Naive thymus-derived CD4-positive, alpha-beta T cell (primary cell): ENCODE measurements around the gene SEC14L5. TPM values are rescaled to one million over a fixed set of nuclear protein-coding genes. Genes with fewer than 3 reads are reported as not detected.

Source experiments
- ATAC-seq: fragments of 150-1000 bp; cut with Tn5 transposase; 2 replicates; pipeline ENCODE4 v1.10.0; 2021; ENCODE audit warnings: mild to moderate bottlenecking, moderate library complexity
- CTCF ChIA-PET: fragments of 350-600 bp; sonication (Branson Sonifier 250); formaldehyde crosslinking; loops from one replicate; lab custom pipeline; 2021; ENCODE audit warnings: antibody characterized with exemption; lab: Charles Lee
- POLR2A ChIA-PET: fragments of 350-600 bp; sonication (Branson Sonifier 250); formaldehyde crosslinking; loops from one replicate; lab custom pipeline; 2021; ENCODE audit warnings: antibody characterized with exemption, inconsistent platforms; lab: Charles Lee
- DNase-seq, 9 donors: peaks; one replicate each; pipeline versions ENCODE4 v3.0.0 to v3.0.0-alpha.2; 2020 to 2022; ENCODE audit warnings: mixed read lengths in 1 of 9
- H3K27ac ChIP-seq: one replicate; pipeline ENCODE4 v1.7.0; 2013; ENCODE audit warnings: mild to moderate bottlenecking, low read depth, low read length, moderate library complexity
- H3K27me3 ChIP-seq, 2 donors: one replicate each; pipeline ENCODE4 v1.7.0; 2013; ENCODE audit warnings: low read length in 2 of 2, mild to moderate bottlenecking in 2 of 2, moderate library complexity in 2 of 2; ENCODE audit not compliant: control insufficient read depth in 2 of 2, insufficient read depth in 2 of 2
- H3K36me3 ChIP-seq, 3 experiments: 1 replicate in 2 of 3; 2 replicates in 1 of 3; pipeline ENCODE4 v1.7.0; 2013; ENCODE audit warnings: low read length in 3 of 3, mild to moderate bottlenecking in 3 of 3, moderate library complexity in 1 of 3; ENCODE audit not compliant: insufficient read depth in 3 of 3, control insufficient read depth in 2 of 3
- H3K4me1 ChIP-seq, 2 donors: one replicate each; pipeline ENCODE4 v1.7.0; 2013; ENCODE audit warnings: low read length in 2 of 2, mild to moderate bottlenecking in 2 of 2, moderate library complexity in 1 of 2; ENCODE audit not compliant: control insufficient read depth in 2 of 2, insufficient read depth in 2 of 2
- H3K4me3 ChIP-seq: 2 replicates; pipeline ENCODE4 v1.7.0; 2013; ENCODE audit warnings: mild to moderate bottlenecking, low read length
- H3K9me3 ChIP-seq, 3 experiments: 1 replicate in 2 of 3; 2 replicates in 1 of 3; pipeline ENCODE4 v1.7.0; 2013; ENCODE audit warnings: low read length in 3 of 3; ENCODE audit not compliant: control insufficient read depth in 2 of 3
- H3K27ac Mint-ChIP-seq, 9 donors: one replicate each; pipeline ENCODE4 v1.8.0; 2020 to 2022; ENCODE audit warnings: mixed read lengths in 9 of 9, mild to moderate bottlenecking in 8 of 9, moderate library complexity in 5 of 9, inconsistent platforms in 2 of 9
- H3K27me3 Mint-ChIP-seq, 5 donors: one replicate each; pipeline ENCODE4 v1.8.0; 2021 to 2022; ENCODE audit warnings: mixed read lengths in 5 of 5, mild to moderate bottlenecking in 1 of 5
- H3K36me3 Mint-ChIP-seq, 5 donors: one replicate each; pipeline ENCODE4 v1.8.0; 2020 to 2022; ENCODE audit warnings: mixed read lengths in 5 of 5, mild to moderate bottlenecking in 3 of 5, inconsistent platforms in 1 of 5
- H3K4me1 Mint-ChIP-seq, 7 donors: one replicate each; pipeline ENCODE4 v1.8.0; 2020 to 2022; ENCODE audit warnings: mixed read lengths in 7 of 7, mild to moderate bottlenecking in 3 of 7, inconsistent platforms in 1 of 7
- H3K4me3 Mint-ChIP-seq, 10 donors: one replicate each; pipeline ENCODE4 v1.8.0; 2020 to 2022; ENCODE audit warnings: mild to moderate bottlenecking in 10 of 10, mixed read lengths in 10 of 10, moderate library complexity in 6 of 10, inconsistent platforms in 2 of 10
- H3K9me3 Mint-ChIP-seq, 11 donors: one replicate each; pipeline ENCODE4 v1.8.0; 2020 to 2022; ENCODE audit warnings: mixed read lengths in 11 of 11, mild to moderate bottlenecking in 4 of 11, inconsistent platforms in 1 of 11, moderate library complexity in 1 of 11
- intact Hi-C, 2 donors: fragments of 100-400 bp; cut with micrococcal nuclease; formaldehyde crosslinking; loops; one replicate each; pipeline ENCODE4 v1.15.1; 2023
- polyA plus RNA-seq, 2 donors: library from polyadenylated mRNA; unstranded; fragments of 300-500 nt; fragmentation: Illumina TruSeq; gene quantifications; one replicate each; pipeline ENCODE4 v1.2.3, GENCODE V29; 2021
- total RNA-seq, 6 experiments: library from RNA in 5 of 6; stranded (reverse) in 5 of 6; gene quantifications; 1 replicate in 5 of 6; 2 replicates in 1 of 6; pipeline ENCODE4 v1.2.3 and lab custom pipeline; 2021 to 2026

SEC14L5 gene
- total and polyA plus RNA-seq, 7 experiments from 2014 or later: 0.21 to 1.0 TPM; not detected in 5

GRCh38 chr16:4940719-4941118, 17.4 kb upstream of the SEC14L5 start:
- Histone ChIP-seq H3K4me3 (no peak overlapping the region), H3K27ac (no peak overlapping the region), H3K4me1 (no peaks in the 10 kb centered on the region), H3K27me3 (peaks cover 0 to 3% of the 10 kb centered on the region in 2 donors), H3K9me3 (no peaks in the 10 kb centered on the region), H3K36me3 (no peaks in the 10 kb centered on the region)
- ChIA-PET POLR2A (no interaction called here), CTCF (no interaction called here)
- peaks cover 5 to 28% (median 23%) of the 10 kb centered on the region in 5 donors for H3K27me3 Mint-ChIP-seq
- no peak for DNase-seq
- intact Hi-C loops: no loop called here
- H3K36me3 Mint-ChIP-seq: no peaks in the 10 kb centered on the region
- no peak overlapping the region for H3K4me3 Mint-ChIP-seq
- H3K4me1 Mint-ChIP-seq: peaks cover 4 to 10% (median 6%) of the 10 kb centered on the region in 7 donors
- H3K9me3 Mint-ChIP-seq: peaks cover 0 to under 1% (median 0%) of the 10 kb centered on the region in 11 donors
- H3K27ac Mint-ChIP-seq: no peak overlapping the region
- ATAC-seq: no peak

GRCh38 chr16:4942481-4942880, 15.6 kb upstream of the SEC14L5 start:
- DNase-seq (no peak), ATAC-seq (no peak)
- Mint-ChIP-seq H3K27me3 (peaks cover 4 to 26% (median 15%) of the 10 kb centered on the region in 5 donors), H3K36me3 (no peaks in the 10 kb centered on the region), H3K27ac (no peak overlapping the region), H3K9me3 (peaks cover 0 to 2% (median 0%) of the 10 kb centered on the region in 11 donors), H3K4me1 (peaks cover 0 to 9% (median 4%) of the 10 kb centered on the region in 7 donors), H3K4me3 (no peak overlapping the region)
- Histone ChIP-seq H3K4me1 (no peaks in the 10 kb centered on the region), H3K36me3 (no peaks in the 10 kb centered on the region), H3K27me3 (no peaks in the 10 kb centered on the region), H3K4me3 (no peak overlapping the region), H3K27ac (no peak overlapping the region), H3K9me3 (no peaks in the 10 kb centered on the region)
- intact Hi-C loops: no loop called here
- ChIA-PET CTCF (no interaction called here), POLR2A (no interaction called here)

GRCh38 chr16:4944333-4945281, 13.5 kb upstream of the SEC14L5 start:
- peaks cover 0 to 8% (median 0%) of the 10 kb centered on the region in 7 donors for H3K4me1 Mint-ChIP-seq
- peaks cover 0 to 2% (median 0%) of the 10 kb centered on the region in 11 donors for H3K9me3 Mint-ChIP-seq
- CTCF ChIA-PET: no interaction called here
- H3K27ac Mint-ChIP-seq: no peak overlapping the region
- peaks cover 0 to 23% (median 5%) of the 10 kb centered on the region in 5 donors for H3K27me3 Mint-ChIP-seq
- DNase-seq (no peak), ATAC-seq (peak; percentile 45)
- H3K4me3 Mint-ChIP-seq: no peak overlapping the region
- no peaks in the 10 kb centered on the region for H3K36me3 Mint-ChIP-seq
- Histone ChIP-seq H3K27me3 (no peaks in the 10 kb centered on the region), H3K4me1 (no peaks in the 10 kb centered on the region), H3K36me3 (no peaks in the 10 kb centered on the region), H3K9me3 (no peaks in the 10 kb centered on the region), H3K27ac (no peak overlapping the region), H3K4me3 (no peak overlapping the region)
- POLR2A ChIA-PET: no interaction called here
- intact Hi-C loops: no loop called here

DNA sequence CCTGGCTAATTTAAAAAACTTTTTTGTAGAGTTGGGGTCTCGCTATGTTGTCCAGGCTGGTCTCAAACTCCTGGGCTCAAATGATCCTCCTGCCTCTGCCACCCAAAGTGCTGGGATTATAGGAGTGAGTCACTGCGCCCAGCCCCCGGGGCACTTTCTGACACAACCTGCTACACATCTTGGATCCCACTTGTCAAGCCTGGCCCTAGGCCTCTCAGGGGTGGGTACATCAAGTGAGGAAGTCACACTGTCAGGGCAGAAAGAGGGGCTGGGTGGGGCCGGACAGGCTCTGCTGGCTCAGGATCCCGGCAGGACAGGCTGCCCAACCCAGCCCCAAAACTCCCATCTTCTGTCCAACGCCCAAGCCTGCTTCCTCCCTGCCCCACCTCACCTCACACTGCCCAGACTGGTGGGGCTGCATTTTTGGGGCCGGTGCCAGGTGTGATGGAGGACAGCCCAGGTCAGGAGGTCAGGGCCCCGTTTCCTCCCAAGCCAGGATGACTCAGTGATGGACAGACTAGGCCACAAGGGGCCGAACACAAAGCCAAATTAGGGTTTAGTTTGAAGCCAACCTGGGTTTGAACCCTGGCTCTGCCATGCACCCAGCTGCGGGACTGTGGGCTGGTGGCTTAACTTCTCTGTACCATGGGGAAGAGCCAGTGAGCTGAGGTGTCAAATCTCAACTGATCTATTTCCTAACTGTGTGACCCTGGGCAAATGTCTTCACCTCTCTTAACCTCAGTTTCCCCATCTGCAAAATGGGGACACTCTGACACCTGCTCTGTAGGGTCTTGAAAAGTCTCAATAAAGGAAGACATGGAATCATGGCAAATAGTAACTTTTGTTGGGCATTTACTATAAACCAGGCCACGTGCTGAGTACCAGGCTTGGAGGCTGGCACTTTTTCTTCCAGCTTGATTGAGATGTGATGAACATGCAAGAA, 12.3 kb upstream of the SEC14L5 start:
- DNase-seq (no peak), ATAC-seq (no peak)
- Histone ChIP-seq H3K36me3 (no peaks in the 10 kb centered on the region), H3K9me3 (no peaks in the 10 kb centered on the region), H3K27me3 (no peaks in the 10 kb centered on the region), H3K4me3 (no peak overlapping the region), H3K27ac (no peak overlapping the region), H3K4me1 (no peaks in the 10 kb centered on the region)
- Mint-ChIP-seq H3K9me3 (peaks cover 0 to 3% (median 0%) of the 10 kb centered on the region in 11 donors), H3K27ac (no peak overlapping the region), H3K36me3 (no peaks in the 10 kb centered on the region), H3K27me3 (peaks cover 0 to 23% (median 5%) of the 10 kb centered on the region in 5 donors), H3K4me1 (peaks cover 0 to 9% (median 0%) of the 10 kb centered on the region in 7 donors), H3K4me3 (no peak overlapping the region)
- intact Hi-C loops: no loop called here
- ChIA-PET POLR2A (no interaction called here), CTCF (no interaction called here)

- H3K4me1 Mint-ChIP-seq: peaks cover 0 to 9% (median 0%) of the 10 kb centered on the region in 7 donors
- no peak overlapping the region for H3K4me3 ChIP-seq
- H3K36me3 Mint-ChIP-seq: no peaks in the 10 kb centered on the region
- DNase-seq (no peak), ATAC-seq (no peak)
- intact Hi-C loops: no loop called here
- no peaks in the 10 kb centered on the region for H3K4me1 ChIP-seq
- no peaks in the 10 kb centered on the region for H3K36me3 ChIP-seq
- H3K27me3 Mint-ChIP-seq: peaks cover 0 to 23% (median 5%) of the 10 kb centered on the region in 5 donors
- no peaks in the 10 kb centered on the region for H3K9me3 ChIP-seq
- no peaks in the 10 kb centered on the region for H3K27me3 ChIP-seq
- no peak overlapping the region for H3K27ac ChIP-seq
- ChIA-PET CTCF (no interaction called here), POLR2A (no interaction called here)
- H3K27ac Mint-ChIP-seq: no peak overlapping the region
- H3K4me3 Mint-ChIP-seq: no peak overlapping the region
- H3K9me3 Mint-ChIP-seq: peaks cover 0 to 3% (median 0%) of the 10 kb centered on the region in 11 donors
Measured at GRCh38 chr16:4946917-4947316, 11.2 kb upstream of the SEC14L5 start.

- CTCF ChIA-PET: interaction anchor here (1.0 kb wide), 1 partner anchor 9 kb away, joined by 3 read pairs; no protein-coding TSS in a partner anchor
- POLR2A ChIA-PET: no interaction called here
Measured at GRCh38 chr16:4947722-4948503, 10.2 kb upstream of the SEC14L5 start.

More at GRCh38 chr16:4947722-4948503, 10.2 kb upstream of the SEC14L5 start:
- Histone ChIP-seq H3K4me1 (no peaks in the 10 kb centered on the region), H3K27ac (no peak overlapping the region), H3K4me3 (no peak overlapping the region), H3K9me3 (no peaks in the 10 kb centered on the region), H3K27me3 (no peaks in the 10 kb centered on the region), H3K36me3 (no peaks in the 10 kb centered on the region)
- ATAC-seq (no peak), DNase-seq (no peak)
- peaks cover 0 to 23% (median 5%) of the 10 kb centered on the region in 5 donors for H3K27me3 Mint-ChIP-seq
- peaks cover 0 to 3% (median 0%) of the 10 kb centered on the region in 11 donors for H3K9me3 Mint-ChIP-seq
- intact Hi-C loops: no loop called here
- peaks cover 0 to 9% (median 0%) of the 10 kb centered on the region in 7 donors for H3K4me1 Mint-ChIP-seq
- no peak overlapping the region for H3K27ac Mint-ChIP-seq
- no peak overlapping the region for H3K4me3 Mint-ChIP-seq
- H3K36me3 Mint-ChIP-seq: no peaks in the 10 kb centered on the region
